ENCODE results near the gene LRBA. TPM values are rescaled to one million over a fixed set of nuclear protein-coding genes. Genes with fewer than 3 reads are reported as not detected.

Gene LRBA
- polyA plus RNA-seq, 1 donor = 52.8 TPM

DNA sequence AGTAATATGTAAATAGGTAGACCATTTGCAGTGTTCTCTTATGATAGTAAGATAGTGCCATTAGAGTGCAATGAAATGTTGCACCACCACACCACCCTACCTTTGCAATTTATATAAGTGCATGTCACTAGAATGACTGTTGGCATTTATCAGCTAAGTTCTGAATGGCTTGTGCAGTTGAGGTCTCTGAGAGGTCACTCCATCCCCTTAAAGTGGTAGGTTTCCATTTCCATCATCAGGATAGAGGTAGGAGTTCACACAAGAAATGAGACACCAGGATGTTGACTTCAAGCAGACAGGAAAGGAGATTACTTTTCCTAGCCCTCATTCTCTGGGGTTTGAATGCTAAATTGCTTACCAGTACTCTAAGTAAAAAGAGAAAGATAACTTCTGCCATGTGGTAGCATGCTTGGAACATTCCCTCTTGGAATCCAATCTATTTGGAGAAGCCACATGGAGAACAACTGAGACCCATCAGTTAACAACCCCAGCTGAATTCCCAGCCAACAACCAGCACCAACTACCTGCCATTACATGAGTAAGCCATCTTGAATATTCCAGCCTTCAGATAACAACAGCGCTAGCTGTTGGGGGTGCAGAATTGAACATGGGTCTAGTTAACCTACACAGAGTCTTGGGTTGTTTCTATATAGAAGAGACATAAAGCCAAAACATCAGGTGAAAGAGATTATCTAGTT is 6.7 kb upstream of the LRBA start:
- no peak for DNase-seq
- Histone ChIP-seq H3K27ac (ENCODE audit: low read length) (no peak overlapping the region), H3K9me3 (ENCODE audit: control insufficient read depth, low read depth, low read length) (no peaks in the 10 kb centered on the region), H3K4me1 (ENCODE audit: control insufficient read depth, insufficient read depth, low read length) (no peaks in the 10 kb centered on the region), H3K36me3 (ENCODE audit: control insufficient read depth, insufficient read depth, low read length) (no peaks in the 10 kb centered on the region), H3K4me3 (ENCODE audit: low read length) (no peak overlapping the region), H3K27me3 (ENCODE audit: control insufficient read depth, insufficient read depth, low read length) (no peaks in the 10 kb centered on the region)
- WGBS (ENCODE audit: insufficient coverage, low lambda C conversion rate) = no CpG with 5 or more reads among the region's 1 CpG

DNA sequence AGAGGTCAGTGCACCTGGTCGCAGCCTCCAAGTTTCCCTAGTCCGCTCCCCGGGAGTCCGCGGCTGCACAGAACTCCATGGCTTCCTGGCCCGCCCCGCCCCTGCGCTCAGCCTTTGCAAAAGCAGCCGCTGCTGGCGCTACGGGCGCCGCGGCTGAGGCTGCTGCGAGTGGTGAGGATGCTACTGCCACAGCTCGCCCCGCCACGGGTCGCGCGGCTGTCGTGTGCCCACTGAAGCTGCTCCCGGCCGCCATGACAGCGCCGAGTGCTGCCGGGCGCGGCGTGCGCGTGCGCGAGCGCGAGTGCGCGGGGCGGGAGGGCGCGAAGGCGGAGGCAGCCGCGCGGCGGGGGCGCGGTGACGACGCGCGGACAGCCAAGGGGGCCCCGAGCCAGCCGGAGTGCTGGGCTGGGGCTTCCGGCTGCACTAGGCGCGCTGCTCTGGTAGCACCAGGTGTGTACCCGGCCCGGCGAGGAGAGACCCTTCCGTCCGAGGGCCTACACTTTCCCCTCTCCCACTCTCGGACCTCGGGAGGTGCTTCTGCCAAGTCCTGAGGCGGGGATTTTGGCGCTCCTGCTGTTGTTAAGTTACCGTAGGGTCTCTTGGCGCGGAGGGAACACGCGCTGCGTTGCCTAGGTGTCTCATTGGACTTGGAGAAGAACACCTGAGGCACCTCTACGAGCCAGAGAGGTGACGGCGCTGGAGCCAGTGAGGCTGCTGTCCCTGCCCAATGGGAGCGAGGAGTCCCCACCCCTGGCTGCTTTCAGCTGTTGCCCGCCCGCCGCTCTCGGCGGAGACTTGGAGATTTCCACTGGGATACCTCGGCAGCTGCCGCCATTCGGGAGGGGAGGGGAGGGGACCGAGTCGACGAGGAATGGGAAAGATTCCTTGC is 619 bp upstream of the LRBA start:
- H3K4me1 ChIP-seq (ENCODE audit: control insufficient read depth, insufficient read depth, low read length) = no peaks in the 10 kb centered on the region
- H3K4me3 ChIP-seq (ENCODE audit: low read length) = peak overlapping the region; percentile 99
- no peaks in the 10 kb centered on the region for H3K9me3 ChIP-seq (ENCODE audit: control insufficient read depth, low read depth, low read length)
- peak; percentile 87 to 95 for DNase-seq
- no peaks in the 10 kb centered on the region for H3K27me3 ChIP-seq (ENCODE audit: control insufficient read depth, insufficient read depth, low read length)
- H3K36me3 ChIP-seq (ENCODE audit: control insufficient read depth, insufficient read depth, low read length) = no peaks in the 10 kb centered on the region
- peak overlapping the region; percentile 97 for H3K27ac ChIP-seq (ENCODE audit: low read length)
- no CpG with 5 or more reads among the region's 87 CpGs for WGBS (ENCODE audit: insufficient coverage, low lambda C conversion rate)

- peak overlapping the region; percentile 97 for H3K27ac ChIP-seq (ENCODE audit: low read length)
- no peaks in the 10 kb centered on the region for H3K4me1 ChIP-seq (ENCODE audit: control insufficient read depth, insufficient read depth, low read length)
- H3K36me3 ChIP-seq (ENCODE audit: control insufficient read depth, insufficient read depth, low read length) = no peaks in the 10 kb centered on the region
- WGBS (ENCODE audit: insufficient coverage, low lambda C conversion rate) = 0% methylated on average over 1 of the region's 4 CpGs
- peak overlapping the region; percentile 99 for H3K4me3 ChIP-seq (ENCODE audit: low read length)
- no peaks in the 10 kb centered on the region for H3K27me3 ChIP-seq (ENCODE audit: control insufficient read depth, insufficient read depth, low read length)
- H3K9me3 ChIP-seq (ENCODE audit: control insufficient read depth, low read depth, low read length) = no peaks in the 10 kb centered on the region
- DNase-seq = no peak
Measured at GRCh38 chr4:151013944-151014343, 1.1 kb downstream of the LRBA start.

GRCh38 chr4:151013491-151013890 is 1.6 kb downstream of the LRBA start:
- H3K36me3 ChIP-seq (ENCODE audit: control insufficient read depth, insufficient read depth, low read length) = no peaks in the 10 kb centered on the region
- peak overlapping the region; percentile 99 for H3K4me3 ChIP-seq (ENCODE audit: low read length)
- H3K4me1 ChIP-seq (ENCODE audit: control insufficient read depth, insufficient read depth, low read length) = no peaks in the 10 kb centered on the region
- WGBS (ENCODE audit: insufficient coverage, low lambda C conversion rate) = 0% methylated on average over 1 of the region's 1 CpG
- H3K27ac ChIP-seq (ENCODE audit: low read length) = no peak overlapping the region
- DNase-seq = no peak
- H3K9me3 ChIP-seq (ENCODE audit: control insufficient read depth, low read depth, low read length) = no peaks in the 10 kb centered on the region
- H3K27me3 ChIP-seq (ENCODE audit: control insufficient read depth, insufficient read depth, low read length) = no peaks in the 10 kb centered on the region

GRCh38 chr4:151012820-151013219 is 2.3 kb downstream of the LRBA start:
- Histone ChIP-seq H3K4me3 (ENCODE audit: low read length) (peak overlapping the region; percentile 28), H3K27ac (ENCODE audit: low read length) (no peak overlapping the region)
- DNase-seq = peak; percentile 27 to 62

GRCh38 chr4:151012376-151012775 is 2.7 kb downstream of the LRBA start:
- H3K4me3 ChIP-seq (ENCODE audit: low read length) = peak overlapping the region; percentile 28
- DNase-seq = no peak
- H3K9me3 ChIP-seq (ENCODE audit: control insufficient read depth, low read depth, low read length) = no peaks in the 10 kb centered on the region
- WGBS (ENCODE audit: insufficient coverage, low lambda C conversion rate) = 80% methylated on average over 1 of the region's 2 CpGs
- H3K36me3 ChIP-seq (ENCODE audit: control insufficient read depth, insufficient read depth, low read length) = no peaks in the 10 kb centered on the region
- no peaks in the 10 kb centered on the region for H3K27me3 ChIP-seq (ENCODE audit: control insufficient read depth, insufficient read depth, low read length)
- H3K4me1 ChIP-seq (ENCODE audit: control insufficient read depth, insufficient read depth, low read length) = no peaks in the 10 kb centered on the region
- H3K27ac ChIP-seq (ENCODE audit: low read length) = no peak overlapping the region

More at GRCh38 chr4:151012820-151013219, 2.3 kb downstream of the LRBA start:
- no CpG with 5 or more reads among the region's 8 CpGs for WGBS (ENCODE audit: insufficient coverage, low lambda C conversion rate)
- H3K27me3 ChIP-seq (ENCODE audit: control insufficient read depth, insufficient read depth, low read length) = no peaks in the 10 kb centered on the region
- no peaks in the 10 kb centered on the region for H3K9me3 ChIP-seq (ENCODE audit: control insufficient read depth, low read depth, low read length)
- H3K36me3 ChIP-seq (ENCODE audit: control insufficient read depth, insufficient read depth, low read length) = no peaks in the 10 kb centered on the region
- H3K4me1 ChIP-seq (ENCODE audit: control insufficient read depth, insufficient read depth, low read length) = no peaks in the 10 kb centered on the region

GRCh38 chr4:151004222-151004621 is 10.9 kb downstream of the LRBA start:
- Histone ChIP-seq H3K27me3 (ENCODE audit: control insufficient read depth, insufficient read depth, low read length) (no peaks in the 10 kb centered on the region), H3K4me1 (ENCODE audit: control insufficient read depth, insufficient read depth, low read length) (no peaks in the 10 kb centered on the region), H3K4me3 (ENCODE audit: low read length) (no peak overlapping the region), H3K36me3 (ENCODE audit: control insufficient read depth, insufficient read depth, low read length) (peaks cover 11% of the 10 kb centered on the region), H3K27ac (ENCODE audit: low read length) (no peak overlapping the region), H3K9me3 (ENCODE audit: control insufficient read depth, low read depth, low read length) (no peaks in the 10 kb centered on the region)
- no CpG with 5 or more reads among the region's 5 CpGs for WGBS (ENCODE audit: insufficient coverage, low lambda C conversion rate)
- DNase-seq = no peak

DNA sequence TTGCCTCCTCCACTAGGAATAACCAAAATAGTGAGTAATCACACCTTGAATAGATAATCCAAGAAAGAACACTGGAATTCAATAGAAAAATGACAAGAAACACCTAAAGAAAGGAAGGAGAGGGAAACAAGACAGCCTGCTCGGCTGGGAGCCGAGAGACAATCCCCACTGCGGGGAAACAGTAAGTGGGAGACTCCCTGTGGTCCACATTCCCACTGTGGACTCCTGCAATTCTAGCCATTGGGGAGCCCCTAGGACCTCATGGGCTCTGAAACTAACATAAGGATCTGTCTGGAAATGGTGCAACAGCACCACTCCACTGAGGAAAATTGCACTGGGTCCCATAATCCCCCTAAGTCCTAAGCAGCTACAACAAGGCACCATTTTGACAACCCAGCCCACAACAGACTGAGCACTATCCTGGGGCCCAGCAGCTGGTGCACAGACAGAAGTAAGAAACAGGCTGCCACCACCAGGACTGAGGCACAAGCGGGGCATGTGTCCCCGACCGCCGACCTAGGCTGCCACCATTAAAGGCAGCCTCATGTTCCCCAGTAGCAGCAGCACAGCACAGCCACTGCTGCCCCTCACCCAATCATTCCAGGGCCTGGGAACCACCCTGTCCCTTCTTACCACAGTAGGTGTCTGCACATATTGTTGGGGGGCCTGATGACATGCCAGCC is 14.2 kb downstream of the LRBA start:
- no peak overlapping the region for H3K4me3 ChIP-seq (ENCODE audit: low read length)
- no peaks in the 10 kb centered on the region for H3K4me1 ChIP-seq (ENCODE audit: control insufficient read depth, insufficient read depth, low read length)
- DNase-seq = no peak
- H3K27ac ChIP-seq (ENCODE audit: low read length) = no peak overlapping the region
- 100% methylated on average over 1 of the region's 7 CpGs for WGBS (ENCODE audit: insufficient coverage, low lambda C conversion rate)
- H3K9me3 ChIP-seq (ENCODE audit: control insufficient read depth, low read depth, low read length) = no peaks in the 10 kb centered on the region
- peaks cover 11% of the 10 kb centered on the region for H3K36me3 ChIP-seq (ENCODE audit: control insufficient read depth, insufficient read depth, low read length)
- H3K27me3 ChIP-seq (ENCODE audit: control insufficient read depth, insufficient read depth, low read length) = no peaks in the 10 kb centered on the region

- no peaks in the 10 kb centered on the region for H3K27me3 ChIP-seq (ENCODE audit: control insufficient read depth, insufficient read depth, low read length)
- no peak overlapping the region for H3K27ac ChIP-seq (ENCODE audit: low read length)
- peaks cover 7% of the 10 kb centered on the region for H3K36me3 ChIP-seq (ENCODE audit: control insufficient read depth, insufficient read depth, low read length)
- no peak for DNase-seq
- WGBS (ENCODE audit: insufficient coverage, low lambda C conversion rate) = 92% methylated on average over 1 of the region's 1 CpG
- H3K4me1 ChIP-seq (ENCODE audit: control insufficient read depth, insufficient read depth, low read length) = no peaks in the 10 kb centered on the region
- H3K9me3 ChIP-seq (ENCODE audit: control insufficient read depth, low read depth, low read length) = no peaks in the 10 kb centered on the region
- H3K4me3 ChIP-seq (ENCODE audit: low read length) = no peak overlapping the region
Measured at GRCh38 chr4:150999086-150999485, 16.0 kb downstream of the LRBA start.

DNA sequence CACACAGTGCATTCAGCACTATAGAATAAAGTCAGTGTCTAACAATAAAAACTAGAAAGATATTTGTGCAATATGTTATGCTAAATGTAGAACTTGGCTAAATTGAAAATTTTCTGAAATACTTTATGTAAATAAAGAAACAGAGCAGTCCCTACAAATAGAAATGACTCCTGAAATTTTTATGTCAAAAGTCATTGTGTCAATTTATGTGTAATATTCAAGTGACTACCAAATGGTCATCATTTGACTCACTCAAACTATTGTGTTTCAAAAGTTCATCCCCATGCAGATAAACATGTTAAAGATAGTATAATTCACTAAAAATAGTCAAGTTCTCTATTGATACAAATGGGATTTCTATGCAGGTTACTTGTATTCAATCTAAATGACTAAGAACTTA is 17.9 kb downstream of the LRBA start:
- Histone ChIP-seq H3K4me1 (ENCODE audit: control insufficient read depth, insufficient read depth, low read length) (no peaks in the 10 kb centered on the region), H3K4me3 (ENCODE audit: low read length) (no peak overlapping the region), H3K27me3 (ENCODE audit: control insufficient read depth, insufficient read depth, low read length) (no peaks in the 10 kb centered on the region), H3K9me3 (ENCODE audit: control insufficient read depth, low read depth, low read length) (no peaks in the 10 kb centered on the region), H3K36me3 (ENCODE audit: control insufficient read depth, insufficient read depth, low read length) (peaks cover 2% of the 10 kb centered on the region), H3K27ac (ENCODE audit: low read length) (no peak overlapping the region)
- DNase-seq = no peak

All from large intestine (tissue), 3 donors.